Measurements from ENCODE around the gene MYCN.
"Not testable (repeated sequence)": the region's sequence is repeated elsewhere in the genome, so short reads cannot be mapped to it uniquely, and the experiment has no call there.

The MYCN gene

DNA sequence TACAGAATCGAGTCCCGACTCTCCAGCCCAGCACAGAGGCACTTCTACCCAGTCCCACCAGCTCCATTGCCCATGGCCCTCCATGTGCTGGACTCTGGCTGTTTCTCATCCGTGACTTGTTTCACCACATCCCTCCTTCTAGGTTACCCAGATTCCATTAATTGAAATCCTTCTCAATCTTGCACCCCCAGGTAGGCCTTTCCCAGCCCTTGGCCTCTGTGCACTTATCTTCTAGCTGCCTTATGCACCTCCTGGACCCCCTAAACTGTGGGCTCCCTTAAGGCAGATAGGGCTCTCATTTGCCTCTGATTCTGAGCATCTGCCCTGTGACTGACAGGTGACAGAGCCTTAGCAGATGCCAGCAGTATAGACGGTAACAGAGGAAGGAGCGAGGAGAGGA is 9.2 kb downstream of the MYCN start:
- H3K9ac ChIP-seq (ENCODE audit: insufficient read length): no peak overlapping the region
- H3K4me3 ChIP-seq: no peak overlapping the region
- H3K27ac ChIP-seq: no peak overlapping the region
- H3K36me3 ChIP-seq (ENCODE audit: insufficient read depth, low read length): peaks cover 14% of the 10 kb centered on the region
- H3K9me3 ChIP-seq (ENCODE audit: low read depth, low read length): no peaks in the 10 kb centered on the region
- TF ChIP-seq EZH2 (IDR thresholded peaks at IDR 0.05): no peak
- no peak for TF ChIP-seq FOXP2 (optimal IDR thresholded peaks at IDR 0.05; ENCODE audit: control extremely low read depth, extremely low read length, insufficient read depth)
- no peak for TF ChIP-seq POLR2AphosphoS5 (IDR thresholded peaks at IDR 0.05; ENCODE audit: borderline replicate concordance, low read depth, low read length)
- no peak for DNase-seq (ENCODE audit: low read depth, low spot score)

DNA sequence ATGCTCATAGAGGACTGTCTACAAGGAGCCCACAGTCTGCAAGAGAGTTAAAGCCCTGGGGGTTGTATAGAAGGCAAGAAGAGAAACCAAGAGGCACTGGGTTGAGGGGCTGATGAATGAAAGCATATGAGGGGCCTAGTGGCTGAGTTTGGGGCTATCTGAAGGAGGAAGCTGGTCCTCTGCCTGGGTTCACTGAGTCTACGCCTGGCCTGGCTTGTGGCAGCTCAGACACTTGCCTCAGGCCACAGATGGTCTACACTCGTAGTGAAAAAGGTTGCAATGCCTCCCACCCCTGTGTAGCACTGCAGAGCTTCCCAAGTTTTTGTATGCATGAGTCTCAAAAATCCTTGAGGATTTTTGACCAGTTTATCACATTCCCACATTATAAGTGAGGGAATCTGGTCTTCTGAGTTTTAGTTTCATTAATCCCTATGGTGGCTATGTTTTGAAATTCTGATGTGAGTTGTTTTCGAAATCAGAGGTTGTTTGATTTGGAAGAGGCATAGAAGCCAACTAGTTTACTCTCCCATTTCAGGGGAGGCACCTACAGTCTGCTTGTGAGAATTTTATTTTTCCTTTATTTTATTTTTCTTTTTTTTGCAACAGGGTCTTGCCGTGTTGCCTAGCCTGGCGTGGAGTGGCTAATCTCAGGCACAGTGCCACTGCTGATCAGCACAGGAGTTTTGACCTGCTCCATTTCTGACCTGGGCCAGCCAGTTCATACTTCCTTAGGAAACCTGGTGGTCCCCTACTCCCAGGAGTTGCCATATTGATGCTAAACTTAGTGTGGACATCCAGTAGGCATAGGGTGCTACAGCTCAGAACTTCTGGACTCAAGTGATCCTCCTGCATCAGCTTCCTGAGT is 10.0 kb downstream of the MYCN start:
- H3K27ac ChIP-seq: no peak overlapping the region
- no peak overlapping the region for H3K4me3 ChIP-seq
- no peak for TF ChIP-seq FOXP2 (optimal IDR thresholded peaks at IDR 0.05; ENCODE audit: control extremely low read depth, extremely low read length, insufficient read depth)
- TF ChIP-seq POLR2AphosphoS5 (IDR thresholded peaks at IDR 0.05; ENCODE audit: borderline replicate concordance, low read depth, low read length): no peak
- no peak for TF ChIP-seq EZH2 (IDR thresholded peaks at IDR 0.05)
- H3K9me3 ChIP-seq (ENCODE audit: low read depth, low read length): no peaks in the 10 kb centered on the region
- H3K36me3 ChIP-seq (ENCODE audit: insufficient read depth, low read length): peaks cover 13% of the 10 kb centered on the region
- H3K9ac ChIP-seq (ENCODE audit: insufficient read length): no peak overlapping the region
- DNase-seq (ENCODE audit: low read depth, low spot score): no peak

DNA sequence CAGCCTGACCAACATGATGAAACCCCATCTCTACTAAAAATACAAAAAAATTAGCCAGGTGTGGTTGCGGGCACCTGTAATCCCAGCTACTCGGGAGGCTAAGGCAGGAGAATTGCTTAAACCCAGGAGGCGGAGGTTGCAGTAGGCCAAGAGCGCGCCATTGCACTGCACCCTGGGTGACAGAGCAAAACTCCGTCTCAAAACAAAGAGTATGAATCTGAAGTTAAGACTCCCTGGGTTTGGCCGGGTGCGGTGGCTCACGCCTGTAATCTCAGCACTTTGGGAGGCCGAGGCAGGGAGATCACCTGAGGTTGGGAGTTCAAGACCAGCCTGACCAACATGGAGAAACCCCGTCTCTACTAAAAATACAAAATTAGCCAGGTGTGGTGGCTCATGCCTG is 11.6 kb downstream of the MYCN start:
- not testable (repeated sequence) for H3K4me3 ChIP-seq; H3K27ac ChIP-seq; H3K9ac ChIP-seq (ENCODE audit: insufficient read length); H3K36me3 ChIP-seq (ENCODE audit: insufficient read depth, low read length); H3K9me3 ChIP-seq (ENCODE audit: low read depth, low read length); DNase-seq (ENCODE audit: low read depth, low spot score)

GRCh38 chr2:15952451-15953146 is 12.2 kb downstream of the MYCN start:
- H3K4me3 ChIP-seq: no peak overlapping the region
- TF ChIP-seq POLR2AphosphoS5 (IDR thresholded peaks at IDR 0.05; ENCODE audit: borderline replicate concordance, low read depth, low read length): no peak
- no peak for TF ChIP-seq FOXP2 (optimal IDR thresholded peaks at IDR 0.05; ENCODE audit: control extremely low read depth, extremely low read length, insufficient read depth)
- no peak for TF ChIP-seq EZH2 (IDR thresholded peaks at IDR 0.05)
- H3K9me3 ChIP-seq (ENCODE audit: low read depth, low read length): no peaks in the 10 kb centered on the region
- no peaks in the 10 kb centered on the region for H3K36me3 ChIP-seq (ENCODE audit: insufficient read depth, low read length)
- no peak for DNase-seq (ENCODE audit: low read depth, low spot score)
- no peak overlapping the region for H3K27ac ChIP-seq
- no peak overlapping the region for H3K9ac ChIP-seq (ENCODE audit: insufficient read length)

DNA sequence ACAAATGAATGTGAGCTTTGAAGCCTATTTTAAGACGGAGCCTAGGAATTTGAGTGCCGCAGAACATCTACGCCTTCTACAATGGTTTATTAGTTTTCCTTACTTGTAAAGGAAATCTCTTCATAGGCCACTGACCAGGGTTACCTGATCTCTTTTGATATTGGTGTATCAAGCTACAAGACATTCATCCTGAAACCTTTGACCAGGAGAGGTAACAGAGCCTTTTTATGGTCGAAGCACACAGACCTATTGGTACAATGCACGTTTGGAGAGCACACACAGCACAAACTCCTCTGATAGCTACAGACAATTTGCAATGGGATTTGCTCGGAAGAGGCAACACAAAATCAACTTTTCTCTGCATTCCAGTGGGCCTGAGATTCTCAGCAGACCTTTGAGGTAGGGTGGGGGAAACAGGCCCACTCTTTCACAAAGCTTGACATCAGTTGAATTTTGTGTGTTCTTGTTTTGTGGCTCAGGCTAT is 12.8 kb downstream of the MYCN start:
- Histone ChIP-seq H3K27ac (no peak overlapping the region), H3K9me3 (ENCODE audit: low read depth, low read length) (no peaks in the 10 kb centered on the region), H3K4me3 (no peak overlapping the region), H3K9ac (ENCODE audit: insufficient read length) (no peak overlapping the region), H3K36me3 (ENCODE audit: insufficient read depth, low read length) (no peaks in the 10 kb centered on the region)
- no peak for DNase-seq (ENCODE audit: low read depth, low spot score)
- TF ChIP-seq EZH2 (IDR thresholded peaks at IDR 0.05) (no peak), FOXP2 (optimal IDR thresholded peaks at IDR 0.05; ENCODE audit: control extremely low read depth, extremely low read length, insufficient read depth) (no peak), POLR2AphosphoS5 (IDR thresholded peaks at IDR 0.05; ENCODE audit: borderline replicate concordance, low read depth, low read length) (no peak)

DNA sequence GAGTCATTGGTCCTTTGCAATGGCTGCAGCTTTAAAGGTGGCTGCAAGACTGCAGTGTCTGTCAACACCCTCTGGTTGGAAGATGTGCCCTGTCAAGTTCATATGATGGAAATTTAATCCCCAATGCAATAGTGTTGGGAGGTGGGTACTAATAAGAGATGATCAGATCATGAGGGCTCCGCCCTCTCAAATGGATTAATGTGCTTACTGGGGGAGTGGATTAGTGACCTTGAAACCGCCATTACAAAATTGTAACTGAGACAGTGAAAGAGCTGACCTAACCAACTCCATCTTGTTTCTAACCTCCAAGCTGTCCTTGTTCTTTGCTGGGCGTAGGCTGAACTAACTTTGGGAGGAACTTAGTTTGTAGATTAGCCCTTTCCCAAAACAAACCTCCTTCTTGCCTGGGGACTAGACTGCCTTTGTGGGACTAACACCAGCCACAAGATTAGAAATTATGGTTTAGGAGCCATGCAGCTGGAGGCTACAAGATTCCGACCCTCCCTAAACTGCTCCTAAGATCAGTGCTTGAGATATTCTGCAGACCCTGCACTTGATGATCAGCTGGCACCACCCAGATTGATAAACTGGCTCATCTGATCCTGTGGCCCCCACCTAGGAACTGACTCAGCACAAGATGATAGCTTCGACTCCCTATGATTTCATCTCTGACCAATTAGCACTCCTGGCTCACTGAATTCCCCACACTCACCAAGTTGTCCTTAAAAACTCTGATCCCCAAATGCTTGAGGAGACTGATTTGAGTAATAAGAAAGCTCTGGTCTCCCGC is 13.7 kb downstream of the MYCN start:
- no peak overlapping the region for H3K4me3 ChIP-seq
- H3K9ac ChIP-seq (ENCODE audit: insufficient read length): no peak overlapping the region
- H3K36me3 ChIP-seq (ENCODE audit: insufficient read depth, low read length): no peaks in the 10 kb centered on the region
- TF ChIP-seq FOXP2 (optimal IDR thresholded peaks at IDR 0.05; ENCODE audit: control extremely low read depth, extremely low read length, insufficient read depth) (no peak), POLR2AphosphoS5 (IDR thresholded peaks at IDR 0.05; ENCODE audit: borderline replicate concordance, low read depth, low read length) (no peak), EZH2 (IDR thresholded peaks at IDR 0.05) (no peak)
- no peak overlapping the region for H3K27ac ChIP-seq
- DNase-seq (ENCODE audit: low read depth, low spot score): no peak
- no peaks in the 10 kb centered on the region for H3K9me3 ChIP-seq (ENCODE audit: low read depth, low read length)

GRCh38 chr2:15954761-15955160 is 14.4 kb downstream of the MYCN start:
- DNase-seq (ENCODE audit: low read depth, low spot score): no peak
- Histone ChIP-seq H3K27ac (no peak overlapping the region), H3K4me3 (no peak overlapping the region), H3K9ac (ENCODE audit: insufficient read length) (no peak overlapping the region), H3K36me3 (ENCODE audit: insufficient read depth, low read length) (no peaks in the 10 kb centered on the region), H3K9me3 (ENCODE audit: low read depth, low read length) (no peaks in the 10 kb centered on the region)
- TF ChIP-seq POLR2AphosphoS5 (IDR thresholded peaks at IDR 0.05; ENCODE audit: borderline replicate concordance, low read depth, low read length) (no peak), EZH2 (IDR thresholded peaks at IDR 0.05) (no peak), FOXP2 (optimal IDR thresholded peaks at IDR 0.05; ENCODE audit: control extremely low read depth, extremely low read length, insufficient read depth) (no peak)

Measured in SK-N-MC (cell line).